Kidney epithelial cell (primary cell): Measurements from ENCODE around the gene PTBP3. TPM values are rescaled to one million over a fixed set of nuclear protein-coding genes. Genes with fewer than 3 reads are reported as not detected.
"Not testable (repeated sequence)": the region's sequence is repeated elsewhere in the genome, so short reads cannot be mapped to it uniquely, and the experiment has no call there.

ENCODE experiments used
- DNase-seq: peaks from one replicate; pipeline ENCODE4 v3.0.0-alpha.2; 2010; ENCODE audit warnings: low read depth
- H3K27me3 ChIP-seq: 2 replicates; pipeline ENCODE4 v1.6.0; 2011; ENCODE audit warnings: low read length; ENCODE audit not compliant: control insufficient read depth, insufficient read depth
- H3K36me3 ChIP-seq: 2 replicates; pipeline ENCODE4 v1.5.1; 2011; ENCODE audit warnings: low read length; ENCODE audit not compliant: control insufficient read depth, insufficient read depth
- H3K4me3 ChIP-seq: 2 replicates; pipeline ENCODE4 v1.5.1; 2011; ENCODE audit warnings: low read depth, mild to moderate bottlenecking, control low read depth, low read length
- total RNA-seq: library from RNA; depleted of rRNA; stranded (reverse); fragments of >200 nt; gene quantifications from 2 replicates; pipeline ENCODE4 v1.2.3, GENCODE V29; 2015
- TF ChIP-seq, protein P1 (sequence below): IDR thresholded peaks from 2 replicates; pipeline ENCODE4 v1.5.1; 2011; ENCODE audit warnings: mild to moderate bottlenecking, moderate library complexity, low read length, control low read depth, inconsistent platforms; ENCODE audit not compliant: insufficient read depth, poor library complexity, severe bottlenecking

The PTBP3 gene
- total RNA-seq, 1 donor from 2014 or later = 79.8 TPM

- TF ChIP-seq, protein P1, sequence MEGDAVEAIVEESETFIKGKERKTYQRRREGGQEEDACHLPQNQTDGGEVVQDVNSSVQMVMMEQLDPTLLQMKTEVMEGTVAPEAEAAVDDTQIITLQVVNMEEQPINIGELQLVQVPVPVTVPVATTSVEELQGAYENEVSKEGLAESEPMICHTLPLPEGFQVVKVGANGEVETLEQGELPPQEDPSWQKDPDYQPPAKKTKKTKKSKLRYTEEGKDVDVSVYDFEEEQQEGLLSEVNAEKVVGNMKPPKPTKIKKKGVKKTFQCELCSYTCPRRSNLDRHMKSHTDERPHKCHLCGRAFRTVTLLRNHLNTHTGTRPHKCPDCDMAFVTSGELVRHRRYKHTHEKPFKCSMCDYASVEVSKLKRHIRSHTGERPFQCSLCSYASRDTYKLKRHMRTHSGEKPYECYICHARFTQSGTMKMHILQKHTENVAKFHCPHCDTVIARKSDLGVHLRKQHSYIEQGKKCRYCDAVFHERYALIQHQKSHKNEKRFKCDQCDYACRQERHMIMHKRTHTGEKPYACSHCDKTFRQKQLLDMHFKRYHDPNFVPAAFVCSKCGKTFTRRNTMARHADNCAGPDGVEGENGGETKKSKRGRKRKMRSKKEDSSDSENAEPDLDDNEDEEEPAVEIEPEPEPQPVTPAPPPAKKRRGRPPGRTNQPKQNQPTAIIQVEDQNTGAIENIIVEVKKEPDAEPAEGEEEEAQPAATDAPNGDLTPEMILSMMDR = no peak
- Histone ChIP-seq H3K27me3 (no peaks in the 10 kb centered on the region), H3K4me3 (no peak overlapping the region), H3K36me3 (no peaks in the 10 kb centered on the region)
- DNase-seq = no peak
Measured at GRCh38 chr9:112193572-112194288, 139.7 kb downstream of the PTBP3 start.

GRCh38 chr9:112190320-112190719 lies 143.1 kb downstream of the PTBP3 start:
- DNase-seq, H3K4me3 ChIP-seq, H3K27me3 ChIP-seq, H3K36me3 ChIP-seq: not testable (repeated sequence)

- H3K4me3 ChIP-seq = no peak overlapping the region
- no peaks in the 10 kb centered on the region for H3K36me3 ChIP-seq
- H3K27me3 ChIP-seq = no peaks in the 10 kb centered on the region
- no peak for DNase-seq
- TF ChIP-seq, protein P1 = no peak
Measured at GRCh38 chr9:112188884-112189283, 144.5 kb downstream of the PTBP3 start.

- no peak overlapping the region for H3K4me3 ChIP-seq
- no peaks in the 10 kb centered on the region for H3K27me3 ChIP-seq
- no peaks in the 10 kb centered on the region for H3K36me3 ChIP-seq
- DNase-seq = no peak
- TF ChIP-seq, protein P1 = no peak
Measured at GRCh38 chr9:112187404-112187803, 146.0 kb downstream of the PTBP3 start.

GRCh38 chr9:112186695-112187094 lies 146.7 kb downstream of the PTBP3 start:
- Histone ChIP-seq H3K36me3 (no peaks in the 10 kb centered on the region), H3K4me3 (no peak overlapping the region), H3K27me3 (no peaks in the 10 kb centered on the region)
- no peak for DNase-seq
- TF ChIP-seq, protein P1 = no peak

GRCh38 chr9:112184946-112185345 lies 148.5 kb downstream of the PTBP3 start:
- TF ChIP-seq, protein P1 = no peak
- Histone ChIP-seq H3K4me3 (no peak overlapping the region), H3K27me3 (no peaks in the 10 kb centered on the region), H3K36me3 (no peaks in the 10 kb centered on the region)
- no peak for DNase-seq
